GM06990 (cell line): ENCODE results near the gene PSMA8.
"Not testable (repeated sequence)": the region's sequence is repeated elsewhere in the genome, so short reads cannot be mapped to it uniquely, and the experiment has no call there.

ENCODE experiments used
- DNase-seq: peaks from one replicate; pipeline ENCODE4 v3.0.0-alpha.2; 2011; ENCODE audit not compliant: insufficient read length; ENCODE audit errors: extremely low read depth
- H3K27me3 ChIP-seq: replicated peaks from 2 replicates; pipeline ENCODE4 v1.6.0; 2011; ENCODE audit warnings: low read length; ENCODE audit not compliant: control insufficient read depth, insufficient read depth
- H3K36me3 ChIP-seq: 2 replicates; pipeline ENCODE4 v1.5.1; 2011; ENCODE audit warnings: low read length; ENCODE audit not compliant: control insufficient read depth, insufficient read depth
- H3K4me3 ChIP-seq: replicated peaks from 2 replicates; pipeline ENCODE4 v1.5.1; 2011; ENCODE audit warnings: low read depth, mild to moderate bottlenecking, control low read depth, low read length
- CTCF ChIP-seq: IDR thresholded peaks from 2 replicates; pipeline ENCODE4 v1.5.1; 2011; ENCODE audit warnings: low read length, control low read depth, mild to moderate bottlenecking, inconsistent platforms; ENCODE audit not compliant: insufficient read depth, poor library complexity, severe bottlenecking

PSMA8 gene

GRCh38 chr18:26226229-26227050, 92.8 kb downstream of the PSMA8 start, which contains the start of gene TAF4B:
Gene TAF4B, plus strand, starts transcription at chr18:26226445. Its CDS starts 489 bp downstream, at chr18:26226934.
- TF ChIP-seq CTCF: no peak
- Histone ChIP-seq H3K36me3 (no peaks in the 10 kb centered on the region), H3K4me3 (peak within 1 kb of the TSS; percentile 88), H3K27me3 (no peaks in the 10 kb centered on the region)
- DNase-seq: peak; percentile 96

- H3K36me3 ChIP-seq: no peaks in the 10 kb centered on the region
- peak; percentile 33 for DNase-seq
- no peak for TF ChIP-seq CTCF
- peak overlapping the region; percentile 88 for H3K4me3 ChIP-seq
- H3K27me3 ChIP-seq: no peaks in the 10 kb centered on the region
Observed at GRCh38 chr18:26227051-26227670, 93.5 kb downstream of the PSMA8 start.

- Histone ChIP-seq H3K4me3 (peak overlapping the region; percentile 88), H3K36me3 (no peaks in the 10 kb centered on the region), H3K27me3 (no peaks in the 10 kb centered on the region)
- no peak for DNase-seq
- no peak for TF ChIP-seq CTCF
Observed at GRCh38 chr18:26228562-26229260, 95.0 kb downstream of the PSMA8 start.

GRCh38 chr18:26230497-26230896, 96.8 kb downstream of the PSMA8 start:
- DNase-seq: no peak
- Histone ChIP-seq H3K4me3 (no peak overlapping the region), H3K27me3 (no peaks in the 10 kb centered on the region), H3K36me3 (no peaks in the 10 kb centered on the region)
- TF ChIP-seq CTCF: no peak

- no peaks in the 10 kb centered on the region for H3K36me3 ChIP-seq
- no peaks in the 10 kb centered on the region for H3K27me3 ChIP-seq
- DNase-seq: no peak
- no peak overlapping the region for H3K4me3 ChIP-seq
- TF ChIP-seq CTCF: no peak
Observed at GRCh38 chr18:26233208-26233607, 99.5 kb downstream of the PSMA8 start.

- not testable (repeated sequence) for H3K27me3 ChIP-seq
Observed at GRCh38 chr18:26237363-26237762, 103.7 kb downstream of the PSMA8 start.

GRCh38 chr18:26238718-26239117, 105.0 kb downstream of the PSMA8 start:
- H3K27me3 ChIP-seq, H3K36me3 ChIP-seq, H3K4me3 ChIP-seq, DNase-seq: not testable (repeated sequence)

More at GRCh38 chr18:26237363-26237762, 103.7 kb downstream of the PSMA8 start:
- not testable (repeated sequence) for H3K4me3 ChIP-seq, DNase-seq, H3K36me3 ChIP-seq

GRCh38 chr18:26242392-26242791, 108.7 kb downstream of the PSMA8 start:
- not testable (repeated sequence) for H3K4me3 ChIP-seq, H3K27me3 ChIP-seq, DNase-seq, H3K36me3 ChIP-seq
